Ishikawa (cell line): ENCODE data around the gene APBB2.

ENCODE experiments used
- CEBPB ChIP-seq: IDR thresholded peaks from 2 replicates; pipeline ENCODE4 v1.6.1; 2012
- CREB1 ChIP-seq: IDR thresholded peaks from 2 replicates; pipeline ENCODE4 v1.6.1; 2012; ENCODE audit warnings: low read depth
- EGR1 ChIP-seq: IDR thresholded peaks from 2 replicates; pipeline ENCODE4 v1.6.1; 2012
- EP300 ChIP-seq: IDR thresholded peaks from 2 replicates; pipeline ENCODE4 v1.6.1; 2012; ENCODE audit warnings: borderline replicate concordance
- FOXM1 ChIP-seq: IDR thresholded peaks from 2 replicates; pipeline ENCODE4 v1.6.1; 2012; ENCODE audit warnings: low read depth, borderline replicate concordance
- MAX ChIP-seq: IDR thresholded peaks from 2 replicates; pipeline ENCODE4 v1.6.1; 2012
- NFIC ChIP-seq: IDR thresholded peaks from 2 replicates; pipeline ENCODE4 v1.6.1; 2012
- RAD21 ChIP-seq: IDR thresholded peaks from 2 replicates; pipeline ENCODE4 v1.6.1; 2012; ENCODE audit warnings: low read depth
- REST ChIP-seq: IDR thresholded peaks from 2 replicates; pipeline ENCODE4 v1.6.1; 2012; ENCODE audit warnings: low read depth, mild to moderate bottlenecking
- TAF1 ChIP-seq: IDR thresholded peaks from 2 replicates; pipeline ENCODE4 v1.6.1; 2012; ENCODE audit warnings: low read depth, mild to moderate bottlenecking
- TCF12 ChIP-seq: IDR thresholded peaks from 2 replicates; pipeline ENCODE4 v1.6.1; 2012; ENCODE audit warnings: low read depth
- TEAD4 ChIP-seq: IDR thresholded peaks from 2 replicates; pipeline ENCODE4 v1.6.1; 2012
- USF1 ChIP-seq: IDR thresholded peaks from 2 replicates; pipeline ENCODE4 v1.6.1; 2012
- YY1 ChIP-seq: IDR thresholded peaks from 2 replicates; pipeline ENCODE4 v1.6.1; 2012; ENCODE audit warnings: low read depth
- ZBTB7A ChIP-seq: IDR thresholded peaks from 2 replicates; pipeline ENCODE4 v1.6.1; 2012; ENCODE audit warnings: low read depth

APBB2 gene

GRCh38 chr4:40769266-40769665 lies 445.1 kb downstream of the APBB2 start:
- TF ChIP-seq USF1: 0 out of 2 replicates have a peak, but pooled peaks have one; percentile 5
- TF ChIP-seq TEAD4: peak; percentile 60
- no peak for TF ChIP-seq MAX
- TF ChIP-seq NFIC: peak; percentile 89
- TF ChIP-seq EGR1: no peak
- peak; percentile 18; the same call in 1 of the 2 replicates for TF ChIP-seq CEBPB
- peak; percentile 61; the same call in 1 of the 2 replicates for TF ChIP-seq TCF12

GRCh38 chr4:40763228-40763716 lies 451.1 kb downstream of the APBB2 start:
- TF ChIP-seq TAF1 (no peak), EP300 (no peak), CREB1 (no peak), MAX (no peak), USF1 (no peak), FOXM1 (no peak), CEBPB (no peak), ZBTB7A (no peak), TCF12 (no peak), EGR1 (no peak), NFIC (no peak), TEAD4 (no peak), REST (no peak), YY1 (no peak), RAD21 (no peak)
